Psoas muscle (tissue), 8 donors: ENCODE data around the gene KLHL29. TPM values are rescaled to one million over a fixed set of nuclear protein-coding genes. Genes with fewer than 3 reads are reported as not detected.

Experiments used
- ATAC-seq, 4 donors: fragments of 200-7000 bp; cut with Tn5 transposase; one replicate each; pipeline ENCODE4 v1.9.1; 2020; ENCODE audit warnings: moderate library complexity in 3 of 4, mild to moderate bottlenecking in 2 of 4
- DNase-seq, 2 donors: peaks; one replicate each; pipeline ENCODE4 v3.0.0-alpha.2; 2020
- H3K27ac ChIP-seq: fragments of 200-600 bp; one replicate; pipeline ENCODE4 v1.8.0; 2022
- H3K27me3 ChIP-seq, 3 donors: fragments of 200-600 bp in 1 of 3; one replicate each; pipeline versions ENCODE4 v1.6.1 to v1.8.0; 2013 to 2022; ENCODE audit warnings: low read length in 2 of 3, mild to moderate bottlenecking in 2 of 3, moderate library complexity in 1 of 3; ENCODE audit not compliant: insufficient read depth in 3 of 3
- H3K36me3 ChIP-seq, 2 donors: fragments of 200-600 bp in 1 of 2; one replicate each; pipeline versions ENCODE4 v1.6.1 to v1.8.0; 2013 to 2022; ENCODE audit warnings: low read depth in 1 of 2, mild to moderate bottlenecking in 1 of 2, moderate library complexity in 1 of 2; ENCODE audit not compliant: insufficient read depth in 1 of 2
- H3K4me1 ChIP-seq: fragments of 200-600 bp; one replicate; pipeline ENCODE4 v1.8.0; 2022
- H3K4me3 ChIP-seq: fragments of 200-600 bp; one replicate; pipeline ENCODE4 v1.8.0; 2022; ENCODE audit warnings: mild to moderate bottlenecking
- H3K9me3 ChIP-seq: fragments of 200-600 bp; one replicate; pipeline ENCODE4 v1.8.0; 2022
- CTCF ChIP-seq: fragments of 200-600 bp; IDR thresholded peaks from one replicate; pipeline ENCODE4 v1.8.0; 2022; ENCODE audit warnings: antibody characterized with exemption
- WGBS, 3 donors: extraction: QIAGEN DNeasy Blood & Tissue Kit; methylation state at CpG; one replicate each; pipeline versions ENCODE4 v1.1.6 to v1.1.7; 2013; 5-methylcytosine and 5-hydroxymethylcytosine counted together
- intact Hi-C, 2 donors: fragments of 100-400 bp; cut with DNase I; formaldehyde crosslinking; loops; one replicate each; pipeline versions ENCODE4 v1.11.0 to v1.14.2; 2022
- polyA plus RNA-seq, 3 donors: library from polyadenylated mRNA; stranded (reverse); fragments of 200-250 nt; gene quantifications; one replicate each; pipeline ENCODE4 v1.2.3, GENCODE V29; 2013
- total RNA-seq, 4 donors: library from RNA; stranded (reverse); fragmentation: NEBNext Ultra II Directional in 2 of 4; extraction: Animal tissue kit (Norgen Biotek cat#: 25700) in 2 of 4; gene quantifications; one replicate each; pipeline versions ENCODE4 v1.2.1 to v1.2.4, GENCODE V29; 2021 to 2023
- donor health status: healthy with polysubstance abuse.
- donor health status: DM: no; HTN: no; CAD: no; lungs with moderate emphysema.
- donor health status: Bipolar disorder and iron deficiency.
- donor health status: healthy.
- donor health status: DM: yes; HTN: yes; CAD: no.
- donor health status: DM: no; HTN: no; CAD: no.
- donor health status: DM: no; HTN: no; CAD: no.
- donor health status: DM: yes; HTN: yes; CAD: no.

KLHL29 gene
- total and polyA plus RNA-seq, 7 donors = 4.4 to 14.1 (median 6.8) TPM

- Histone ChIP-seq H3K4me1 (no peaks in the 10 kb centered on the region), H3K9me3 (no peaks in the 10 kb centered on the region), H3K4me3 (no peak overlapping the region), H3K27me3 (no peaks in the 10 kb centered on the region), H3K27ac (no peak overlapping the region), H3K36me3 (no peaks in the 10 kb centered on the region)
- DNase-seq (no peak), ATAC-seq (no peak)
- intact Hi-C loops = no loop called here
- WGBS, 3 donors = 77 to 80% (median 78%) methylated on average over 11 of the region's 11 CpGs
- no peak for TF ChIP-seq CTCF
These were observed 69.6 kb downstream of the KLHL29 start for GRCh38 chr2:23454501-23455120.

GRCh38 chr2:23456396-23456795, 71.4 kb downstream of the KLHL29 start:
- TF ChIP-seq CTCF = no peak
- 96 to 98% (median 96%) methylated on average over 17 of the region's 17 CpGs for WGBS, 3 donors
- Histone ChIP-seq H3K9me3 (no peaks in the 10 kb centered on the region), H3K27me3 (no peaks in the 10 kb centered on the region), H3K4me1 (no peaks in the 10 kb centered on the region), H3K36me3 (no peaks in the 10 kb centered on the region), H3K4me3 (no peak overlapping the region), H3K27ac (no peak overlapping the region)
- DNase-seq = no peak
- intact Hi-C loops = no loop called here
- no peak for ATAC-seq

GRCh38 chr2:23456881-23457760, 72.1 kb downstream of the KLHL29 start:
- 90 to 94% (median 94%) methylated on average over 19 to 20 of the region's 20 CpGs for WGBS, 3 donors
- TF ChIP-seq CTCF = no peak
- DNase-seq = no peak
- Histone ChIP-seq H3K4me1 (no peaks in the 10 kb centered on the region), H3K27me3 (no peaks in the 10 kb centered on the region), H3K27ac (no peak overlapping the region), H3K36me3 (no peaks in the 10 kb centered on the region), H3K4me3 (no peak overlapping the region), H3K9me3 (no peaks in the 10 kb centered on the region)
- ATAC-seq = peak in 1 of 4 donors; percentile 23
- intact Hi-C loops = no loop called here

- ATAC-seq (no peak), DNase-seq (no peak)
- no peaks in the 10 kb centered on the region for H3K4me1 ChIP-seq
- H3K36me3 ChIP-seq = no peaks in the 10 kb centered on the region
- H3K9me3 ChIP-seq = no peaks in the 10 kb centered on the region
- no peak overlapping the region for H3K4me3 ChIP-seq
- WGBS, 3 donors = 92 to 94% (median 94%) methylated on average over 13 of the region's 13 CpGs
- H3K27me3 ChIP-seq = no peaks in the 10 kb centered on the region
- TF ChIP-seq CTCF = no peak
- intact Hi-C loops = no loop called here
- no peak overlapping the region for H3K27ac ChIP-seq
These were observed 73.2 kb downstream of the KLHL29 start for GRCh38 chr2:23457990-23458682.
